ENCODE data around the gene SNX30. TPM values are rescaled to one million over a fixed set of nuclear protein-coding genes. Genes with fewer than 3 reads are reported as not detected.

Gene SNX30
- total and polyA plus RNA-seq, 7 donors: 6.4 to 16.4 (median 8.9) TPM

GRCh38 chr9:112881331-112881730, 130.8 kb downstream of the SNX30 start:
- DNase-seq: no peak
- 95 to 97% methylated on average over 7 of the region's 7 CpGs for WGBS, 2 donors
- Histone ChIP-seq H3K27me3 (no peaks in the 10 kb centered on the region), H3K4me1 (no peaks in the 10 kb centered on the region), H3K4me3 (no peak overlapping the region), H3K27ac (no peak overlapping the region), H3K36me3 (peaks cover 0 to 27% (median 9%) of the 10 kb centered on the region in 4 donors), H3K9me3 (no peaks in the 10 kb centered on the region)
- intact Hi-C loops (cut with DNase I): no loop called here
- no peak for TF ChIP-seq CTCF (IDR thresholded peaks at IDR 0.05)
- no peak for TF ChIP-seq EP300 (IDR thresholded peaks at IDR 0.05)
- TF ChIP-seq POLR2AphosphoS5 (IDR thresholded peaks at IDR 0.05): no peak
- TF ChIP-seq POLR2A (IDR thresholded peaks at IDR 0.05): no peak

- peaks cover 0 to 13% (median 4%) of the 10 kb centered on the region in 4 donors for H3K36me3 ChIP-seq
- 56 to 71% methylated on average over 6 of the region's 6 CpGs for WGBS, 2 donors
These were observed 133.5 kb downstream of the SNX30 start for GRCh38 chr9:112884101-112884500.

GRCh38 chr9:112884721-112885120, 134.2 kb downstream of the SNX30 start:
- intact Hi-C loops (cut with DNase I): no loop called here

More at GRCh38 chr9:112884101-112884500, 133.5 kb downstream of the SNX30 start:
- H3K27me3 ChIP-seq: peaks cover 0 to 3% (median 0%) of the 10 kb centered on the region in 3 donors
- no peak overlapping the region for H3K27ac ChIP-seq
- H3K4me3 ChIP-seq: no peak overlapping the region
- DNase-seq: no peak
- intact Hi-C loops (cut with DNase I): no loop called here
- H3K9me3 ChIP-seq: no peaks in the 10 kb centered on the region
- TF ChIP-seq POLR2AphosphoS5 (IDR thresholded peaks at IDR 0.05): no peak
- TF ChIP-seq EP300 (IDR thresholded peaks at IDR 0.05): no peak
- TF ChIP-seq POLR2A (IDR thresholded peaks at IDR 0.05): no peak
- no peak for TF ChIP-seq CTCF (IDR thresholded peaks at IDR 0.05)
- no peaks in the 10 kb centered on the region for H3K4me1 ChIP-seq

GRCh38 chr9:112885324-112885723, 134.8 kb downstream of the SNX30 start:
- Histone ChIP-seq H3K4me3 (no peak overlapping the region), H3K27me3 (peaks cover 0 to 14% (median 6%) of the 10 kb centered on the region in 3 donors), H3K9me3 (no peaks in the 10 kb centered on the region), H3K36me3 (peaks cover 0 to 11% (median 4%) of the 10 kb centered on the region in 4 donors), H3K27ac (no peak overlapping the region), H3K4me1 (peaks cover 0 to 6% (median 4%) of the 10 kb centered on the region in 4 donors)
- DNase-seq: no peak
- WGBS, 2 donors: 72 to 85% methylated on average over 1 of the region's 1 CpG
- no peak for TF ChIP-seq CTCF (IDR thresholded peaks at IDR 0.05)
- TF ChIP-seq POLR2AphosphoS5 (IDR thresholded peaks at IDR 0.05): no peak
- TF ChIP-seq EP300 (IDR thresholded peaks at IDR 0.05): no peak
- intact Hi-C loops (cut with DNase I): no loop called here

More at GRCh38 chr9:112884721-112885120, 134.2 kb downstream of the SNX30 start:
- Histone ChIP-seq H3K4me1 (no peaks in the 10 kb centered on the region), H3K36me3 (peaks cover 0 to 13% (median 4%) of the 10 kb centered on the region in 4 donors), H3K4me3 (no peak overlapping the region), H3K9me3 (no peaks in the 10 kb centered on the region), H3K27ac (no peak overlapping the region), H3K27me3 (peaks cover 0 to 8% (median 0%) of the 10 kb centered on the region in 3 donors)
- DNase-seq: no peak
- WGBS, 2 donors: 94% methylated on average over 5 of the region's 5 CpGs
- no peak for TF ChIP-seq CTCF (IDR thresholded peaks at IDR 0.05)
- TF ChIP-seq POLR2A (IDR thresholded peaks at IDR 0.05): no peak
- TF ChIP-seq EP300 (IDR thresholded peaks at IDR 0.05): no peak
- no peak for TF ChIP-seq POLR2AphosphoS5 (IDR thresholded peaks at IDR 0.05)

GRCh38 chr9:112886351-112886750, 135.8 kb downstream of the SNX30 start:
- H3K4me3 ChIP-seq: no peak overlapping the region

More at GRCh38 chr9:112886351-112886750, 135.8 kb downstream of the SNX30 start:
- peaks cover 0 to 11% (median 10%) of the 10 kb centered on the region in 4 donors for H3K4me1 ChIP-seq
- H3K9me3 ChIP-seq: no peaks in the 10 kb centered on the region
- WGBS, 2 donors: 95 to 96% methylated on average over 4 of the region's 4 CpGs
- peaks cover 0 to under 1% (median 0%) of the 10 kb centered on the region in 4 donors for H3K36me3 ChIP-seq
- H3K27me3 ChIP-seq: peaks cover 0 to 25% (median 15%) of the 10 kb centered on the region in 3 donors
- intact Hi-C loops (cut with DNase I): no loop called here
- no peak for DNase-seq
- H3K27ac ChIP-seq: no peak overlapping the region
- TF ChIP-seq POLR2A (IDR thresholded peaks at IDR 0.05) (no peak), CTCF (IDR thresholded peaks at IDR 0.05) (no peak), EP300 (IDR thresholded peaks at IDR 0.05) (no peak)

All from sigmoid colon (tissue), 7 donors.